GM18868 (cell line): ENCODE measurements around the gene FNDC1.

Experiments used
- ATAC-seq: cut with Tn5 transposase; IDR thresholded peaks from one replicate; pipeline ENCODE4 v1.9.1; 2021; ENCODE audit warnings: mild to moderate bottlenecking, moderate library complexity; ENCODE audit not compliant: unreplicated experiment

The FNDC1 gene

GRCh38 chr6:159304641-159305040 lies 135.4 kb downstream of the FNDC1 start:
- no peak for ATAC-seq

- no peak for ATAC-seq
Observed at GRCh38 chr6:159305159-159305558, 136.0 kb downstream of the FNDC1 start.

- ATAC-seq, result no peak
Observed at GRCh38 chr6:159305804-159306537, 136.8 kb downstream of the FNDC1 start.

GRCh38 chr6:159307246-159307790 lies 138.1 kb downstream of the FNDC1 start:
- no peak for ATAC-seq

- ATAC-seq, result no peak
Observed at GRCh38 chr6:159308198-159308597, 139.0 kb downstream of the FNDC1 start.

- no peak for ATAC-seq
Observed at GRCh38 chr6:159309723-159310122, 140.5 kb downstream of the FNDC1 start.

GRCh38 chr6:159311618-159312017 lies 142.4 kb downstream of the FNDC1 start:
- ATAC-seq, result no peak

GRCh38 chr6:159312206-159312605 lies 143.0 kb downstream of the FNDC1 start:
- no peak for ATAC-seq

- ATAC-seq, result no peak
Observed at GRCh38 chr6:159313018-159313417, 143.8 kb downstream of the FNDC1 start.

- ATAC-seq, result no peak
Observed at GRCh38 chr6:159315562-159315961, 146.4 kb downstream of the FNDC1 start.

- ATAC-seq, result no peak
Observed at GRCh38 chr6:159317430-159317829, 148.2 kb downstream of the FNDC1 start.

- no peak for ATAC-seq
Observed at GRCh38 chr6:159321267-159321666, 152.1 kb downstream of the FNDC1 start.
